A549 (cell line): ENCODE results near the gene FAHD2B.
"Not testable (repeated sequence)": the region's sequence is repeated elsewhere in the genome, so short reads cannot be mapped to it uniquely, and the experiment has no call there.

Experiments
- CEBPB ChIP-seq, 2 experiments: fragments of >200 bp in 1 of 2; sonication (Bioruptor Twin) in 1 of 2; formaldehyde crosslinking in 1 of 2; IDR thresholded peaks; 2 replicates each; pipeline ENCODE4 v1.6.1; 2012 to 2016
- FOSL2 ChIP-seq, 2 experiments: fragments of 450-650 bp in 1 of 2; fragments of >200 bp in 1 of 2; sonication (Bioruptor Twin) in 1 of 2; formaldehyde crosslinking; IDR thresholded peaks; 2 replicates each; pipeline versions ENCODE4 v1.5.0 to v1.6.1; 2016 to 2020; ENCODE audit warnings: mild to moderate bottlenecking in 1 of 2, moderate library complexity in 1 of 2
- POLR2A ChIP-seq: IDR thresholded peaks from 2 replicates; pipeline ENCODE4 v1.6.1; 2012; ENCODE audit warnings: mild to moderate bottlenecking, low read length
- TF ChIP-seq, protein P1 (sequence below): fragments of >200 bp; sonication (Bioruptor Twin); formaldehyde crosslinking; IDR thresholded peaks from 3 replicates; pipeline ENCODE4 v1.5.1; 2016
- TF ChIP-seq, protein P2 (sequence below): IDR thresholded peaks from 2 replicates; pipeline ENCODE4 v1.6.1; 2012
- TF ChIP-seq, protein P3 (sequence below): fragments of 450-650 bp; IDR thresholded peaks from 2 replicates; pipeline ENCODE4 v1.6.1; 2014; ENCODE audit warnings: antibody characterized with exemption

DNA sequence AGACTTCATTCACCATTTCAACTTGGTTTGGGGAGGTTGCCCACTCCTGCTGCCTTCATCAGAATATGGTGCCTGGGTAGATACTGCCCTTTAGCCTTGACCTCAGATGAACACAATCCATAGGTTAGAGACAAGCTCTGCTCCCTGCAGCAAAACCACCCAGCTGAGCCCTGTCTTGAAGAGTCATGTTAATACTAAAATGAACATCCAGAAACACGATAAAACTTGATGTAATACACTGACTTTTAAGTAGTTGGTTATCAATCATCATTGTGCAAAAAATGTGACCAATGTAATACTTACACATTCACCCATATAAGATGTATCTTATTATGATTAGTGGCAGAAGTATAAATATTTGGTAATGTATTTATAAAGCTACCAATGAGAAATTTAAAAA lies 32.7 kb downstream of the FAHD2B start:
- TF ChIP-seq, protein P1, sequence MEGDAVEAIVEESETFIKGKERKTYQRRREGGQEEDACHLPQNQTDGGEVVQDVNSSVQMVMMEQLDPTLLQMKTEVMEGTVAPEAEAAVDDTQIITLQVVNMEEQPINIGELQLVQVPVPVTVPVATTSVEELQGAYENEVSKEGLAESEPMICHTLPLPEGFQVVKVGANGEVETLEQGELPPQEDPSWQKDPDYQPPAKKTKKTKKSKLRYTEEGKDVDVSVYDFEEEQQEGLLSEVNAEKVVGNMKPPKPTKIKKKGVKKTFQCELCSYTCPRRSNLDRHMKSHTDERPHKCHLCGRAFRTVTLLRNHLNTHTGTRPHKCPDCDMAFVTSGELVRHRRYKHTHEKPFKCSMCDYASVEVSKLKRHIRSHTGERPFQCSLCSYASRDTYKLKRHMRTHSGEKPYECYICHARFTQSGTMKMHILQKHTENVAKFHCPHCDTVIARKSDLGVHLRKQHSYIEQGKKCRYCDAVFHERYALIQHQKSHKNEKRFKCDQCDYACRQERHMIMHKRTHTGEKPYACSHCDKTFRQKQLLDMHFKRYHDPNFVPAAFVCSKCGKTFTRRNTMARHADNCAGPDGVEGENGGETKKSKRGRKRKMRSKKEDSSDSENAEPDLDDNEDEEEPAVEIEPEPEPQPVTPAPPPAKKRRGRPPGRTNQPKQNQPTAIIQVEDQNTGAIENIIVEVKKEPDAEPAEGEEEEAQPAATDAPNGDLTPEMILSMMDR, result not testable (repeated sequence)
- not testable (repeated sequence) for TF ChIP-seq POLR2A; FOSL2 (IDR thresholded peaks at IDR 0.05); FOSL2 (CRISPR knock-in tag; IDR thresholded peaks at IDR 0.05); CEBPB (IDR thresholded peaks at IDR 0.05)
- TF ChIP-seq, protein P2, sequence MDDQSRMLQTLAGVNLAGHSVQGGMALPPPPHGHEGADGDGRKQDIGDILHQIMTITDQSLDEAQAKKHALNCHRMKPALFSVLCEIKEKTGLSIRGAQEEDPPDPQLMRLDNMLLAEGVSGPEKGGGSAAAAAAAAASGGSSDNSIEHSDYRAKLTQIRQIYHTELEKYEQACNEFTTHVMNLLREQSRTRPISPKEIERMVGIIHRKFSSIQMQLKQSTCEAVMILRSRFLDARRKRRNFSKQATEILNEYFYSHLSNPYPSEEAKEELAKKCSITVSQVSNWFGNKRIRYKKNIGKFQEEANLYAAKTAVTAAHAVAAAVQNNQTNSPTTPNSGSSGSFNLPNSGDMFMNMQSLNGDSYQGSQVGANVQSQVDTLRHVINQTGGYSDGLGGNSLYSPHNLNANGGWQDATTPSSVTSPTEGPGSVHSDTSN, result not testable (repeated sequence)
- TF ChIP-seq, protein P3, sequence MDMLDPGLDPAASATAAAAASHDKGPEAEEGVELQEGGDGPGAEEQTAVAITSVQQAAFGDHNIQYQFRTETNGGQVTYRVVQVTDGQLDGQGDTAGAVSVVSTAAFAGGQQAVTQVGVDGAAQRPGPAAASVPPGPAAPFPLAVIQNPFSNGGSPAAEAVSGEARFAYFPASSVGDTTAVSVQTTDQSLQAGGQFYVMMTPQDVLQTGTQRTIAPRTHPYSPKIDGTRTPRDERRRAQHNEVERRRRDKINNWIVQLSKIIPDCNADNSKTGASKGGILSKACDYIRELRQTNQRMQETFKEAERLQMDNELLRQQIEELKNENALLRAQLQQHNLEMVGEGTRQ, result not testable (repeated sequence)
